IPS DF 6.9 (cell line): Measurements from ENCODE around the gene HHIPL1.

Source experiments
- DNase-seq: peaks from one replicate; pipeline ENCODE4 v3.0.0-alpha.2; 2013; ENCODE audit warnings: low read depth, low spot score
- H3K27ac ChIP-seq: one replicate; pipeline ENCODE4 v1.5.1; 2013; ENCODE audit warnings: low read length, control low read depth
- H3K27me3 ChIP-seq: 2 replicates; pipeline ENCODE4 v1.6.1; 2013; ENCODE audit warnings: mild to moderate bottlenecking, low read length; ENCODE audit not compliant: control insufficient read depth, insufficient read depth
- H3K36me3 ChIP-seq: 2 replicates; pipeline ENCODE4 v1.6.1; 2013; ENCODE audit warnings: low read length; ENCODE audit not compliant: control insufficient read depth, insufficient read depth
- H3K4me1 ChIP-seq: 2 replicates; pipeline ENCODE4 v1.6.1; 2013; ENCODE audit warnings: low read length; ENCODE audit not compliant: control insufficient read depth, insufficient read depth
- H3K4me3 ChIP-seq: 2 replicates; pipeline ENCODE4 v1.5.1; 2013; ENCODE audit warnings: mild to moderate bottlenecking, low read length
- H3K9me3 ChIP-seq: 2 replicates; pipeline ENCODE4 v1.6.1; 2013; ENCODE audit warnings: low read length, inconsistent platforms; ENCODE audit not compliant: control insufficient read depth, insufficient read depth
- WGBS: extraction: QIAGEN DNeasy Blood & Tissue Kit; methylation state at CpG from one replicate; pipeline ENCODE4 v1.1.7; 2013; ENCODE audit warnings: mixed read lengths, missing lambda C conversion rate; ENCODE audit not compliant: insufficient read length, insufficient coverage; 5-methylcytosine and 5-hydroxymethylcytosine counted together

HHIPL1 gene

DNA sequence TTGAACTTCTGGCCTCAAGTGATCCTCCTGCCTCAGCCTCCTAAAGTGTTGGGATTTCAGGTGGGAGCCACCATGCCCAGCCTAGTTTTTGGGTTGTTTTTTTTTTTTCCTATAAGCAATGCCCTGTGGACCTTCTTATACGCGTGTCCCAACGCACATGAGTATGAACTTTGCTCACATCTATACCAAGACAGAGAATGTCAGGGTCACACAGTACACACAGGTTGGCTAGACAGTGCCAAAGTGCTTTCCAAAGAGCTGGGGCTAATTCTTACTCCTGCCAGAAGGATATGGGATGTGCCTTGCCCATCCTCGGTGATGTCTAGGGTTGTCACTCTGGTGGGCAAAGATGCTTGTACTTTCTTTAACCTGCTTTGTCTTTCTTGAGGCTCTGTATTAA is 33.3 kb upstream of the HHIPL1 start:
- H3K4me3 ChIP-seq: no peak overlapping the region
- no peak for DNase-seq
- H3K36me3 ChIP-seq: no peaks in the 10 kb centered on the region
- H3K27me3 ChIP-seq: no peaks in the 10 kb centered on the region
- no peaks in the 10 kb centered on the region; the same call in 1 of the 2 replicates for H3K4me1 ChIP-seq
- H3K27ac ChIP-seq: no peak overlapping the region
- H3K9me3 ChIP-seq: no peaks in the 10 kb centered on the region
- no CpG with 5 or more reads among the region's 4 CpGs for WGBS

DNA sequence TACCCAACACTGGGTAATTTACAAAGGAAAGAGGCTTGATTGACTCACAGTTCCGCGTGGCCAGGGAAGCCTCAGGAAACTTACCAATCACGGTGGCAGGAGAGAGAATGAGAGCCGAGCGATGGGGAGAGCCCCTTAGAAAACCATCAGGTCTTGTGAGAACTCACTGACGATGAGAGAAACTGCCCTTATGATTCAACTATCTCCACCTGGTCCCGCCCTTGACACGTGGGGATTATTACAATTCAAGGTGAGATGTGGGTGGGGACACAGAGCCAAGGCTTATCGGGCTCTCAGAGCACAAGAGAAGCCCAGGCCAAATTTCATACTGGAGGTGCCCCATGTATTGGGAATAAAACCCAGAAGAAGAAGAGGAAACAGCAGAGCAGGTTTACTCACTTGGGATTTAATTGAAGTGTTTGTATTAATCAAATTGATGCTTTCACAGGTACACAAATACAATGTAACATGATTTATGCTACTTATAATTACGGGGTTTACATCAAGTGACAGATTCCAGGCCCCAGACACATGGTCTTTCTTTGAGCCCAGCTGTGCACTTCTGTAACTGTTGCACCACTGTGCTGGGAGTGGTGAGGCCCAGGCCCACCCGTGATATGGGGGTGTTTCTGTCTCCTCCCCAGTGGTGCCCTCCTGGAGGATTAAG is 32.7 kb upstream of the HHIPL1 start:
- Histone ChIP-seq H3K36me3 (no peaks in the 10 kb centered on the region), H3K4me1 (no peaks in the 10 kb centered on the region; the same call in 1 of the 2 replicates), H3K27ac (no peak overlapping the region), H3K27me3 (no peaks in the 10 kb centered on the region), H3K9me3 (no peaks in the 10 kb centered on the region), H3K4me3 (no peak overlapping the region)
- WGBS: no CpG with 5 or more reads among the region's 11 CpGs
- DNase-seq: no peak

DNA sequence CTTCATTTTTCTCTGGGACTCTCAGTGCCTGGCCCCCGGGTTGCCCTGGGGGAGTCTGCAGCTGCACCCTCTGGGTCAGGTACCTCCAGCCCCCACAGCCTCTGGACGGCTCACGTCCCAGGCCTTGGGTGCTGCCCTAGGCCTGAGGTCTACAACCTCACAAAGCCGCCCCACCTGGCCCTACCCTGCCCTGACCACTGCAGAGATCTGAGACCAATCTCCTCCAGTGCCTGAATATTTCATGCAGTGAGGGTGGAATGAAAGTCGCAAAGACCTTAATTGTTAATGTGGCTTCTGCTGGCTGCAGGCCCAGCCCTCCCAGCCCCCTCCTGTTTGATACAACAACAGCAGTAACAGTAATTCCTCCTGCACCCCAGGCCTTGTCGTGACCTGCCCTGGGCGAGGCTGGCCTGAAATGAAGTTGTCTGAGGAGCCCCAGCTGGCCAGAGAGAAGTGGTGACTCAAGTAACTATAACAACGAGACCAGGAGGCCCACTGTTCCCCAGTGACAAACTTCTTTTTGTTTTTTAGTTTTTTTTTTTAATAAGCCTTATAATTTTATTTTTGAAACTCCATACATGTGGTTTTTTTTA is 32.1 kb upstream of the HHIPL1 start:
- H3K4me3 ChIP-seq: no peak overlapping the region
- H3K27me3 ChIP-seq: no peaks in the 10 kb centered on the region
- no peak overlapping the region for H3K27ac ChIP-seq
- no peaks in the 10 kb centered on the region for H3K9me3 ChIP-seq
- no CpG with 5 or more reads among the region's 8 CpGs for WGBS
- no peaks in the 10 kb centered on the region; the same call in 1 of the 2 replicates for H3K4me1 ChIP-seq
- DNase-seq: no peak
- no peaks in the 10 kb centered on the region for H3K36me3 ChIP-seq

DNA sequence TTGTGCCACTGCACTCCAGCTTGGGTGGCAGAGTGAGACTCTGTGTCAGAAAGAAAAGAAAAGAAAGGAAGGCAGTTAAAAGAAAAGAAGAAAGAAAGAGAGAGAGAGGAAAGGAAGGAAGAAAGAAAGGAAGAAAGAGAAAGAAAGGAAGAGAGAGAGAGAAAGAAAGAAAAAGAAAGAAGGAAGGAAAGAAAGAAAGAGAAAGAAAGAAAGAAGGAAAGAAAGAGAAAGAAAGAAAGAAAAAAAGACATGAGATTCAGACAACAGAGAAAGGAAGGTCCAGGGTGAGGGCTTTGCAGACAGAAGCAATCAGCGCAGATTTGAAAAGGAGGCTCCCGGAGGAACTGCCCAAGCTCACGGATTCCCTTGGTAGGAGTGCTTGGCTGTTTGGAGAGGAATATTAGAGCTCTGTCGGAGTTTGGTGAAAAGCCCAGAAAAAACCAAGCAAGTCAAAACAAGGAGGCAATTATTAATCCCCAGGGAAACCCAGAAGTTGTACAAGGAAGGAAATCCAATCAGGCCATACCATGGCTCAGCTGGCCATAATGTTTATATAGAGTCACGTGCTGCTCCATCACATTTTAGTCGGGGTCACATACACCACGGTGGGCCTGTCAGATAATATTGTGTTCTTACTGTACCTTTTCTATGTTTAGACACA is 29.3 kb upstream of the HHIPL1 start:
- no peaks in the 10 kb centered on the region for H3K36me3 ChIP-seq
- WGBS: no CpG with 5 or more reads among the region's 7 CpGs
- DNase-seq: no peak
- H3K9me3 ChIP-seq: no peaks in the 10 kb centered on the region
- H3K4me3 ChIP-seq: no peak overlapping the region
- no peaks in the 10 kb centered on the region; the same call in 1 of the 2 replicates for H3K4me1 ChIP-seq
- no peaks in the 10 kb centered on the region for H3K27me3 ChIP-seq
- no peak overlapping the region for H3K27ac ChIP-seq

DNA sequence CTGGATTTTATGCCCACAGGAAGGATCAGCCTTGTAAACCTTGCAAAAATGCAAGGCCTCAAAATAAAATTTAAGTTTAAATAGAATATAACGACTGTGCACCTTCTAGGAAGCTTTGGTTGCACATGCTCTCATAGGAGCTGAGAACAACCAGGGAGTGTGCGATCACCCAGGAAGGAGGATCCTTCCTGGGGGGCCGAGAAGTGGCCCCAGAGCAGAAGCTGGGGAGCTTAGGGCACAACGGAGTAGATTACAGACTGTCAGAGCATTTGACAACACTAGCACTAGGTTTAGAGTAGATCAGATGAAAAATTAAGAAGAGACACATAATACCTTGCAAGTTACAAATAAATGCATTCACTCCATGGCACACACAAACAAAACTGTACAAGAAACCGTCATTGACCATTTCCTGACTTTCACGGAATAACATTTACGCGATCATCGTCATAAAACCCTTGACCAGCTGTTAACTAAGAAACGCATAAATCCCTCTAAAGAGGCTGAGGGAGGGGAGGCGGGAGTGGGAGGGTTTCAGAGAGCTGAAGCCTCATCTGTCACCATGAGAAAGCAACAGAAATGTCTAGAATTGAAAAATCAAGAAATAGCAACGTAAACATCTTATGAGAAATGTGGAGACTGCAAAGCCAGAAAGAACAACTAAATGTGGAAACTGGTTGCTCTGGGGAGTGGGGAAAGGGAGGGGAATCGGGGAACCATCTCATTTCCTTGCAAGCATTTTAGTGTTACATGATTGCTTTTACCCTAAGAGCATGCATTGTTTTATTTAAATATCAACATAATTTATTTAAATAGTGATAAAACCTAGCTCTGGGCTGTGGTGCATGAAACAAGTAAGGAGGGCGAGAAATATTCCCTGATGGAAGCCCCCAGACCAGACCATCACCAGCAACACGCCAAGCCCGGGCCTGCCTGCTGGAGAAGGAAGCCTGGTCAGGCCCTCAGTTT is 27.8 kb upstream of the HHIPL1 start:
- 100% methylated on average over 4 of the region's 16 CpGs for WGBS
- no peaks in the 10 kb centered on the region for H3K9me3 ChIP-seq
- no peaks in the 10 kb centered on the region for H3K27me3 ChIP-seq
- H3K36me3 ChIP-seq: no peaks in the 10 kb centered on the region
- H3K4me3 ChIP-seq: no peak overlapping the region
- H3K4me1 ChIP-seq: no peaks in the 10 kb centered on the region; the same call in 1 of the 2 replicates
- DNase-seq: no peak
- no peak overlapping the region for H3K27ac ChIP-seq

DNA sequence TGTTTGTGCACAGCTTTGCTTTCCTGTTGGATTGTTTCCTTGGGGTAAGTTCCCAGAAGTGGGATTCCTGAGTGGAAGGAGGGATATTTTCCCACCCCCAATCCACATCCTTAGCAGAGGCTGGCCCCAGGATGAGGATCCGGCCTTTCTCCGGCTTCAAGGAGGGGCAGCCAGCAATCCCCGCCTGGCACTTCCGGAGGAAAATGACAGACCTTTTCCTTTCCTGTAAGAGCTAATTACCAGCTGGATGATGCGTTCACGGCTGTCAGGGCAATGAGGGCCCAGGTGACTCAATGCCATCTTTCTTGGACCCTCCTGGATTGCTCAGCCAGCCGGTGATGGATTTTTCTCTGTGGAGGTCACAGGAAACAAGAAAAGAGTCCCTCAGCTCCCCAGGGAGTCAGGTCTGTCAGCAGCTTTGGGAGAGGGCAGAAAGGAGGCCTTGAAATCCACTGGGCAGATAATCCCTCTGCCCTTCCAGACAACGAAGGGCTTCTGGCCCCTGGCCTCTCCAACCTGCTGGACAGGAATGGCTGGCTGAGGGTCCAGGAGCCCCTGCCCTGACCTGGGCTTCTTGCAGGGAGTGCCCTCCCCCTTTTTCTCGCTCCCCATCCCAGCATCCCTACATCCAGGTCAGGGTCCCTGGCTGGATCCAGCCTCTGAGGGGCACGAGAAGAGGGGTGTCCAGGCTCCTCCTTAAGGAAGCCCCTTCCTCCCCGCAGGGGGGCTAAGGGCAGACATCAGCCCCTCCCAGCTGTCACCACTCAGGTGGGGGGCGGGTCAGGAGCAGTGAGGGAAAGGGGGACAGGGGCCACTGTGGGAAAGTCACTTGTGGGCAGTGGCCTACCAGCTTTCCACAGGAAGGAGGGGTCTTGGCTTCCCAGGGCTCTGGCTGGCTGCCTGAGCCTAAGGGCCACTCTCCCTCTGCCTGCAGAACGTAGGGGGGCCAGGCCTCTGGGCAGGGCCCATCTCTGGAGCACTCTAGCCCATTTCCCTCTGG is 24.8 kb upstream of the HHIPL1 start:
- no peak for DNase-seq
- Histone ChIP-seq H3K4me3 (no peak overlapping the region), H3K27ac (no peak overlapping the region), H3K36me3 (no peaks in the 10 kb centered on the region), H3K9me3 (no peaks in the 10 kb centered on the region), H3K4me1 (0 out of 2 replicates have a peak, but pooled peaks cover 1% of the 10 kb centered on the region), H3K27me3 (no peaks in the 10 kb centered on the region)
- no CpG with 5 or more reads among the region's 13 CpGs for WGBS

DNA sequence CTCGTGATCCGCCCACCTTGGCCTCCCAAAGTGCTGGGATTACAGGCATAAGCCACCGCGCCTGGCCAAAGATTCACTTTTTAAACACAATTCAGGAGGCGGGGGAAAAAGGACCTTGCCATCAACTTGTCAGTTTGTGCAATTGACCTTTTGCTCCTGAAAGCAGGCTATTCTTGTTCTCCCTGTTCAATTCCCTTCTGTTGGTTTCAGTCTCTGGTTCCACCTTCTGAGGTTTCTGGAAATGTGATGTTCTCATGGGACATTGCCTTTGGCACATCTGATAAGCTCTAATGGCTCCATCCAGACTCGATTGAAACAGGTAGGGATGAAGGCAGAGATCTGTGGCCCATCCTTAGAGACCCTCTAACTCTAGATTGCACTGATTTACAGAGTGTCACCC is 23.0 kb upstream of the HHIPL1 start:
- Histone ChIP-seq H3K27me3 (no peaks in the 10 kb centered on the region), H3K36me3 (no peaks in the 10 kb centered on the region), H3K4me1 (0 out of 2 replicates have a peak, but pooled peaks cover 2% of the 10 kb centered on the region), H3K4me3 (no peak overlapping the region), H3K9me3 (no peaks in the 10 kb centered on the region), H3K27ac (no peak overlapping the region)
- no CpG with 5 or more reads among the region's 6 CpGs for WGBS
- no peak for DNase-seq

DNA sequence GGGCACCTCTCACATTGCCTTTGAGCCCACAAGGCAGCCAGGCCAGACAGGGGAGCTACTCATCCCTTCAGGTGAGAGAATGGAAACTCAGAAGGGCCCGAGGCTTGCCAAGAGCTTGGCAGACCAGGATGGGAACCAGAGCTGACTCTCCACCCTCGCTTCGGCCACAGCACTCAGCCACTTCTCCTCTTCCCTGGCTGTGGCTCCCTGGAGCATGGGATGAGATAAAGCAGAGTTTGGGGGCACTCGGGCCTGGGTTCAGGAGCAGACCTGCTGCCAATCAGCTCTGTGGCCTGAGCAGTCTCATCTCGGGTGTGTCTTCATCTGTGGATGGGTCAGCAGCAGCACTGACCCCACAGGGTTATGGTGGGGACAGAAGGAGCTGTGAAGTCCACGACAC is 20.9 kb upstream of the HHIPL1 start:
- Histone ChIP-seq H3K4me1 (peaks cover 2% of the 10 kb centered on the region; the same call in 1 of the 2 replicates), H3K27me3 (no peaks in the 10 kb centered on the region), H3K9me3 (no peaks in the 10 kb centered on the region), H3K36me3 (no peaks in the 10 kb centered on the region), H3K4me3 (no peak overlapping the region), H3K27ac (no peak overlapping the region)
- WGBS: no CpG with 5 or more reads among the region's 6 CpGs
- DNase-seq: no peak

DNA sequence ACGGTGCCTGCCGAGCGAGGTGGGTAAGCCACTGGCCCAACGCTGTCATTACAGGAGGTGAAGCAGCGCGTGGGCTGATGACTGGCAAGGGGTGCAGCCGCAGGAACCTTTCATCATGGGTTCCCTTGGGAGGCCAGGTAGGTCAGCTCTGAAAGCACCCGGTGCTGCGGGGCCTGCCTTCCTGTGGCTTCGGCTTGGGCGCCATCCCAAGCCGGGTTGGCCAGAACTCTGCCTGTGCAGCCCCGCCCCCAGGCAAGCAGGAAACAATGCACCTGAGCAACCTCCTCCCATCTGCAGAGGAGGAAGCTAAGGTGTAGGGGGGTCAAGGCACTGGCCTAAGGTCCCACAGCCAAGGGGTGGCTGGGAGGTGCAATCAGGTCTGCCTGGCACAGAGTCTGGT is 20.0 kb upstream of the HHIPL1 start:
- Histone ChIP-seq H3K4me3 (no peak overlapping the region), H3K27ac (no peak overlapping the region), H3K4me1 (peaks cover 3% of the 10 kb centered on the region; the same call in 1 of the 2 replicates), H3K36me3 (no peaks in the 10 kb centered on the region), H3K9me3 (no peaks in the 10 kb centered on the region), H3K27me3 (no peaks in the 10 kb centered on the region)
- no peak for DNase-seq
- WGBS: no CpG with 5 or more reads among the region's 13 CpGs
